Muscle of back (tissue), 11 donors: ENCODE data around the gene ZNF84. TPM values are rescaled to one million over a fixed set of nuclear protein-coding genes. Genes with fewer than 3 reads are reported as not detected.

Experiments used
- DNase-seq, 3 donors: peaks; one replicate each; pipeline versions ENCODE4 v3.0.0 to v3.0.0-alpha.2; 2013
- polyA plus RNA-seq, 10 donors: library from polyadenylated mRNA; unstranded; fragments of 120-200 nt; gene quantifications; one replicate each; pipeline ENCODE4 v1.2.1, GENCODE V29; 2013; ENCODE audit not compliant: insufficient read length in 10 of 10

Gene ZNF84
- polyA plus RNA-seq, 10 donors: 22.8 to 40.7 (median 31.6) TPM

DNA sequence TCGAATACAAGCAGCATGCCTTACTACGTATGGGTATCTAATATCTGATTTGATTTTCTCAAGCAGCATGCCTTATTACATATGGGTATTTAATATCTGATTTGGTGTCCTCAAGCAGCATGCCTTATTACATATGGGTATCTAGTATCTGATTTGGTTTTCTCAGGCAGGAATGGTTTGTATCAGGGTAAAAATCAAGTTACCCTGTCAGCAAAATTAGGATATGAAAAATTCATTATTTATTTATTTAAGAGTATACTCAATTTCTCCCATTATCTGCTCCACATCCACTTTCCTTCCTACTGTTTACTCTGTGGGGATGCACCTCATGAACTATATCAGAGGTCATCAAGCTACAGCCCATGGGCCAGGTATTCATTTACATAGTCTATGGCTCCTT lies 70.8 kb downstream of the ZNF84 start:
- DNase-seq: no peak

Other genes with a start within 250 kb of the ZNF84 start
- gene GOLGA3, start 208.6 kb upstream of the ZNF84 start, polyA plus RNA-seq: 10 to 100 TPM; 33.7 to 46.8 (median 43.1) TPM
- gene CHFR, start 149.9 kb upstream of the ZNF84 start, polyA plus RNA-seq: 10 to 100 TPM; 14.2 to 21.9 (median 17.8) TPM
- gene ZNF605, start 81.2 kb upstream of the ZNF84 start, polyA plus RNA-seq: 10 to 100 TPM in 8 of 10 donors, 1 to 10 TPM in 2; 8.9 to 18.7 (median 12.5) TPM
- gene ZNF26, start 51.1 kb upstream of the ZNF84 start, polyA plus RNA-seq: 10 to 100 TPM in 3 of 10 donors, 1 to 10 TPM in 7; 6.8 to 11.3 (median 7.8) TPM
- 10 to 100 TPM; 13.9 to 22.0 (median 17.4) TPM for gene ZNF140, start 43.4 kb downstream of the ZNF84 start, polyA plus RNA-seq
- 1 to 10 TPM; 1.0 to 3.4 (median 1.8) TPM for gene ZNF891, start 92.8 kb downstream of the ZNF84 start, polyA plus RNA-seq
- 1 to 10 TPM; 3.7 to 8.4 (median 6.8) TPM for gene ZNF10, start 93.1 kb downstream of the ZNF84 start, polyA plus RNA-seq
- gene ZNF268, start 144.0 kb downstream of the ZNF84 start, polyA plus RNA-seq: 10 to 100 TPM in 7 of 10 donors, 1 to 10 TPM in 3; 8.2 to 12.2 (median 10.2) TPM
- under 1 TPM in 2 of 10 donors, not detected in 8; 0.27 to 0.67 TPM for gene ANHX, start 198.4 kb downstream of the ZNF84 start, polyA plus RNA-seq